GM19468 (cell line): ENCODE results near the gene CHI3L1.

Experiments used
- ATAC-seq: cut with Tn5 transposase; IDR thresholded peaks from one replicate; pipeline ENCODE4 v1.9.1; 2021; ENCODE audit warnings: mild to moderate bottlenecking, moderate library complexity, moderate number of reproducible peaks; ENCODE audit not compliant: unreplicated experiment; ENCODE audit errors: extremely low read depth

Gene CHI3L1

DNA sequence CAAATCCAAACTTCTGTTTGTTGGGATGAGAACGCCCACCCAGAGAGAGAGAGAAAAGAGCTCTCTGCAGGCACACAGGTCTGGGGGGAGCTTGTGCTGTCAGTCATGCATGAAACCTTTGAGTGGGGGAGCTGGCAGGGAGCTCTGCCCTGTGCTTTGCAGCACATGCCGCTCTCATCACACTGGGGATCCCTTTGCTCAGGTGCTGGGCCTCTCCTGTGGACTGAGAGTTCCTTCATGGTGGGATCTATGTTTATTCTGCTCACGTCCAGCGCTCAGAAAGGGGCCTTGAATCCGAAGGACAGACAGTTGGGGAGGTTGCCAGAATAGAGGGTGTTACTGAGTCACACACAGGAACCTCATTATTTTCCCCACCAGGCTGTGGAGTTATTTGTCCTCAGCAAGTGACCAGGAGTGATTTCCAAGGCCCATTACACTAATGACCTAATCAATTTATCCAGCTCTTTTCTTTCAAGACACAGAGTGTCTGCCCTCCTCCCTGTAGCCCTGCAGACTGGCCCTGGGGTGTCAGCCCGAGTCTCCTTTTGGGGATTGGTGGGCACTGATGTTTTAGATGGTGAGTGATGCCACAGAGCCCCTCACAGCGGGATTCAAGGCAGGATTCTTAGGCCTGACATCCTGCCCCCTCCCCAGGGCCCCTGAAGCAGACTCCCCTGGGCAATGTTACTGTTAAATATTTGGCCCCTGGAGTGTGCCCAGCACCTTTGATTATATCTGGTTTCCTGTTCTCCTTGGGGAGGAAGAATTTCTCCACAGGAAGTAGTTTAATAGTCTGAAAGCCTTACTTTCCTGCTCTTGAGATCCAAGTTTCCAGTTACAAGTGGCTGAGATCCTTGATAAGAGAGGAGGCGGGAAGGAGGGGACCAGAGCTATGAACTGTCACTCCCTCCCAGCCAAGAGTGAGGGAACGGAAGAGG is 33.2 kb downstream of the CHI3L1 start:
- ATAC-seq = no peak

DNA sequence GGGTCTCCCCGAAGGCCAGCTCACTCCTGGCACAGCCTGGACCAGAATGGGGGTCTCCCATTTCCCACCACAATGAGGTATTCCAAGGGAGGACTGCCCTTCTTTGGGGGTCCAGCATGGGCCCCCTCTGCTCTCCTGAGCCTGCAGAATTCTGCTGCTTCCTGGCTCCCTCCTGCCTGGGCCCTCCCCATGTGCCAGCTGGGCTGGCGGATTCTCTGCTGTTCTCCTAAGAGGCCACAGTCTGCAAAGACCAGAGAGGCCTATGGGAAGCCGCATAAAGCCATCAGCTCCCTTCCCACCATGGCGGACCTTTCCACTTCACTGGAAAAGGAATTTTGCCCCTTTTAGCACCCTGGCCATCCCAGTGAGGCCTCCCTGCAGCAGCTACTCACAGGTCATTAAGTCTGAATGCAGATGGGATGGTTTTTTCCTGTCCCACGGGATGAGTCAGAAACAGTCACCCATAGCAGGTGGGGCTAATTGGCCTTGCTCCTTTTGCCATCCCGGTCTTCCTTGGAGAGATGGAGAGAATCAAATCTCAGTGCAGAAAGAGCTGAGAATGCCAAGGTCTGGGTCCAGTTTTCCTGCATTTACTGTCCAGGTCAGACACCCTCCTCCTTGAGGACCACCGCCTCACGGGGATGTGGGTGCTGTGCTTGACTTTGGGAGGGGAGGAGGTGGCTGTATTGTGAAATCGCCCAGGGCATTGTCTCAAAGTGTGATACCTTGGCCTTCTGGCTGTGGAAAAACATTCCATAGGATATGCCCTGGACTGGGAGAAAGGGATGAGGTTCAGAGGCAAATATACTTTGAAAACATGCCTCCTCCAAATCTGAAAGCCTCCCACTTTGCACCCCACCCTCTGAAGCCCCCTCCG is 34.1 kb downstream of the CHI3L1 start:
- ATAC-seq = no peak

DNA sequence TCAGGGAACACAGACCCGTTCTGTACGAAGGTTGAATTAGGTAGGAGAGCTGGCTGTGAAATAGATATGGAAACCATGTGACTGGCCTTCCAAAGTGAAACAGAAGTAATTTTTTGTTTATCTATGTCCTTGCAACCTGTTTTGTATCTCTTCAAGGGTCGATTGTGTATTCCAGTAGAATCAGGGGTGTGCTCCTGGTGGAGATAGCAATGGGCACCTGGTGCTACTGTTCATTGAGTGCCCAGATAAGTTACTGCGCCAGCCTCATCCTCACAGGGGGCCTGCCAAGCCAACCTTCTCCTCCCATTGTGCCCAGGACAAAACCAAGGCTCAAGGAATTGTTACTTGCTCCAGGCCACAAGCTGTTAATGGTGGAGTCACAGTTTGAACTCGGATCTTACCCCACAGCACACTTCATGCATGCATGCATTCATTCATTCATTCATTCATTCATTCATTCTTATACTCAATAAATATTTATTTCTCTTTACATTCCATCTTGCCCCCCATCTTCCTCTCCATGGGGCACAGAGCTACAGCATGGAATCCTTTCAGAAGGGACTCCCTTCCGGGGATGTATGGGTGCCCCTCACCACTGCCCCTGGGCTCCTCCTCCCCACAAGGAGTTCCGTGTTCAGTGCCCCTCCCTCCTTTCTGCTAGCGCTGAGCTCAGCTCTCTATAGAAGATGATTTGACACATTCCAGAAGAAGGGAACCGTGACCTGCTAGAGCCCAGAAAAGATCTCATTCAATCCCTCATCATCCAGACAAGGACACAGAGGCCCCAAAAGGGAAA is 34.9 kb downstream of the CHI3L1 start:
- ATAC-seq = no peak

DNA sequence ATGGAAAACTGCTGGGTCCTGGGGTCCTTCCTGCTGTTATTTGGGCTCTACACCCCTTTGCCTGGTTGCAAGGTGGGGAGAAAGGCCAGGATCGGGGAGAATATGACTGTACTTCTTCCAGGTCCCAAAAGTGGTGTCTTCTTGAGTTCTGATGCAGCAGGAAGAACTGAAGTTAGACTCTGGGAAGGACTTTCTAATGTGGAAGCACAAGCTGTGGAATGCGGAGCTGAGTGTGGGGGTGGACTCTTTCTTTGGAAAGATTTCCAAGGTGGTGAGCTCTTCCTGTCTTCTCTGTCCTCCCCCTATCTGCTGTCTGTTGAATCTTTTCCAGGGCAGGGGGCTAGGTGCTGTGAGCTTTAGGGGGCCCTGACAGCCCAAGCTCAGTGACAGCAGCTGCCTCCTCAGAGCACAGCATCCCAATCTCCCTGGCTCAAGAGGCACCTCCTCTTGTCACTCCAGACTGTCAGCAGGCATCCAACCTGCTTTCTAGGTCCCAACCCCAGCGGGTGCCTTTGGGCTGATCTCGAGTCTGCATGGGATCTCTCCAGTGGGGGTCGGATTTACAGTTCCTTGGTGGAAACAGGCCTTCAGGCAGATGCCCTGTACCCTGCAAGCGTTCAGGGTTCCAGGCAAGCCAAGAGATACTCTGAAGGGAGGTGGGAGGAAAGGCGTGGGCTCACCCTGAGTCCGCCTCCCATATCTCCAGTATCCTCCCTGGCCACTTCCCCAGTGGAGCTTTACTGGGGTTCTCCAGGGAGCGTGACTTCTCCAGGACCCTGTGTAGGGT is 35.8 kb downstream of the CHI3L1 start:
- ATAC-seq = no peak

DNA sequence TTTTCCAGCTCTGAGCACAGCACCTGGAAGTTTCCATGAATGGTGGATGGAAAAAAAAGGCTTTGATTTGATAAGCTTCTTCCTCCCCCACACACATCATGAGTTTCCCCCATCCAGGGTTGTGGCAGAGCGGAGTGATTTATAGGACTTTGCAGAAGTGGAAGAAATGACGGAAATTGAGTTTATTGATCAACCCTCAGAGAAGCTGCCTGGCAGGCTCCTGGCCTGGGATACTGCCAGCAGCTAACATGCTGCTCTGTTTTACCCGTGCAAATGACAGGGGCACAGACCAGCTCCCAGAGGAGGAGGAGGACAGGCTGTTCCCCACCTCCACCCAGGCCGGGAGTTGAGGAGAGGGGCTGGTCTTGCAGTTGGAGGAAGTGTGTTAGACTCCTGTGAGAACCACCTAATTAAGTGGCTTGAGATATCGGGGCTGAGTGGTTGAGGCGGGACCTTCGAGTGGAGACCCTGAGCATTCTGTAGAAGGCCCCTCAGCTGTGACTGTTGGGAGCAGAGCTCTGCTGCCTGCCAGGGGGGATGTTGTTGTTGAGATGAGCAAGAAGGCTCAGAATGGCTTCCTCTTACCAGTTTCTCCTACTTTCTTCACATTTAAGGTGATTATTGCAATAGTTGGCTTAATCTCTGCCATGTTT is 37.2 kb downstream of the CHI3L1 start:
- no peak for ATAC-seq

DNA sequence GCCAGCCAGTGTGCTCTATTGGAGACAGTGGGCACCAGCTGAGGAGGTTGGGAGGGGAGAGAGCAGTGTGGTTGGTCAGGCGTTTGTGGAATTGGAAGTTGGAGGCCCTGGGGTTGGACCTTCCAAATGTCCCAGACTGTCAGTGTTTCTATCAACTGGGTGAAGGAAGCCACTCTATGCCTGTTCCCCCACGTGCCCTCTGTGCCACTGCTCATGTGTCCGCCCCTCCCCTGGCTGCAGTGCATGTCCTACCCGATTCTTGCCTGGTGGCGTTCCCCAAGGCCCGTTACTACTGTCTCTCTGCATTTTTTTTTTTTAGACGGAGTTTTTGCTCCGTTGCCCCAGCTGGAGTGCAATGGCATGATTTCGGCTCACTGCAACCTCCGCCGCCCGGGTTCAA is 37.9 kb downstream of the CHI3L1 start:
- ATAC-seq = no peak

DNA sequence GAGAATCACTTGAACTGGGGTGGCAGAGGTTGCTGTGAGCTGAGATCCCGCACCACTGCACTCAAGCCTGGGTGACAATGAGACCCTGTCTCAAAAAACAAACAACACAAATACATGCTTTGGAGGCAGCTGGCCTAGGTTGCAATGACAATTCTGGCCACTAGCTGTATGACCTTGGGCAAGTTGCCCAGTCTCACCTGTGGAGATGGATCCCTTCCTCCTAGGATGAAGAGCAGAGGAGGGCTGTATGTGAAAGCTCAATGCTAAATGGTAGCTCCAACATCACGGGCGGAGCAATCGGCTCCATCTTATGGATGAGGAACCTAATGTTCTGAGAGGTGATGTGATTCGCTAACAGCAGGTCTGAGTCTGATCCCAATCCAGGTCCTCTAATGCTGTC is 38.4 kb downstream of the CHI3L1 start:
- no peak for ATAC-seq

DNA sequence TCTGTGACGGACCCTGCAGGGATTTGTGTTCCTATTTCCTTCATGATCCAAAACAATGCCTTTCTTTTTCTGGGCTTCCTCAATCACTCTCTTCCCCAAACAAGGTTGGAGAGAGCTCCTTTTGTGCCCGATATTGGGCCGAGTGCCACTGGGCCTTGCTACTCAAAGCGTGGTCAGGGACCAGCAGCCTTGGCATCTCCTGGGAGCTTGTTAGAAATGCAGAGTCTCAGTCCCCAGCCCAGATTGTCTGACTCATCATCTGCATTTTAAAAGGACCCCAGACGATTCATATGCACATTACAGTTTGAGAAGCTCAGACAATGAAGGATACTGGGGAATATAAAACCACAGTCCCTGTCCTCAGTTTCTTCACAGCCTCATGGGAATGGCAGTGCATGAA is 39.1 kb downstream of the CHI3L1 start:
- no peak for ATAC-seq

DNA sequence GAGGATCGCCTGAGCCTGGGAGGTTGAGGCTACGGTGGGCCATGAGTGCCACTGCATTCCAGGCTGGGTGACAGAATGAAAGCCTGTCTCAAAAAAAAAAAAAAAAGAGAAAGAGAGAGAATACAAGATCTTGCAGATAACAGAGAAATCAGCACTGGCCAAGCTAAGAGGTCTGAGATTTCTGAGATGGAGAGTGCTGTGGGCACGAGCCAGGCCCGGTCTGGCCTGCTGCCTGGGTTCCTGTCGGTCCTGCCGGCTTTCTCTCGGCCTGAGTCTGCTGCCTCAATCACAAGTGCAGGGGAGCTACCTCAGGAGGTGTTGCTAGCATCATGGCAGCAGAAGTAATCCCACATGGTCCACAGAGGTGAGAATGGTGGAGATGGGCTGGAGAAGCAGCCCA is 40.0 kb downstream of the CHI3L1 start:
- ATAC-seq = no peak

DNA sequence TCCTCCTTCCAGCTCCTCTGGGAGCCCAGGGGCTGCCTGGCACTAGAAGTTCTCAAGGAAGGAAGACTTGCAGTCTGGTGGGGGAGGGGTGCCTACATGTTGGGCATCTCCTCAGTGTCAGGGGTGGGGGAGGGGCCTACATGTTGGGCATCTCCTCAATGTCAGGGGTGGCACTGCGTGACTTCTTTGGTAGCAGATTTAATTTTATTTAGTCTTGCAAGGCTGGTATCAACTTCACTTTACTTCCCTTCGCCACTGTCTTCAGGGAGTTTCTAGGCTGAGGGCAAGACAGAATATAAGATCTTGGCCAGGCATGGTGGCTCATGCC is 40.5 kb downstream of the CHI3L1 start:
- no peak for ATAC-seq

DNA sequence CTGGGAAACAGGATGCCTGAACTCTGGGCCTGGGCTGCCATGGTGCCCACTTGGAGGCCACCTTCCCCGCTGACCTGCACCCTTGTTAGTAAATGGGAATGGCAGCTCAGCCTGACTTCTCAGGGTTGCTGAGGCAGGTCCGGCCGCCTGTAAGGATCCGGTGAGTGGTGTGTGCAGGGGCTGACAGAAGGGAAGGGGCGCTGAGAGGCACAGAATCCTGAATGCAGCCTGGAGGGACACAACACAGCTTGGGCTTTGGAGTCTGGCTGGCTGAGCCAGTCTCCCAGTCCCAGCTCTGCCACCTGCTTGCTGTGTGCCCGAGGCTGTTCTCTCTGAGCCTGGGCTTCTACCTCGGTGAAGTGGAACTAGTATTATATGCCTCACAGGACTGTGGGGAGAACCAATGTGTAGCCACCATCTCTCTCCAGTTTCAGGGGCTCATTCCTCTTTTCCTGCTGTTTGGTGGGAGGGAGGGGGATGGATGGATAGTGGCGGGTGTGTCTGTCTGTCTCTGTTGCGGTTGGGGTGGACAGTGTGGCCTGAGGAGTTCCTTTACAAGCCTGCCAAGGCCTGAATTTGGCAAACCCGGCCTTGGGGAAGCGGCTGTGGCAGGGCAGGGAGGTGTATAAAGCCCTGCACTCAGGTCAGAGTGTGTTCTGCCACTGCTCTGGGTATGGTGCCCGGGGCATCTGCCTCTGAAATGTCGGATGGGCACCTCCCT is 41.0 kb downstream of the CHI3L1 start:
- ATAC-seq = no peak

DNA sequence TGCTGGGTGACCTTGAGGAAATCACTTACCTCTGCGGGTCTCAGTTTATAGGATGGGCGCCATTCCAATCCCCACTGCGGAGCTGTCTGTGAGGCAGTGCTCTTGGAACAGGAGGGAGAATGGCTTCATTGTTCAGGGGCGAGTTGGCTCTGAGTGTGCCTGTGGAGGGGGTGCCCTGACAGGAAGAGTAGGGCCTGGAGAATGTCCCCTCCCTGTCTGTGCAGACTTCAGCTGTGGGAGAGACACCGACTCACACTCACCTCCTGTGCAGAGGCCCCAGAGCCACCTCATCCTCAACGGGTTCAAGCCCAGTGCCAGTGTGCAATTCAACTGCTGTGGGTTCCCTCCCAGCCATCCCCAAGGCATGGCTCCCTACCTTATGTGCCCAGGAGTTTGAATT is 41.8 kb downstream of the CHI3L1 start:
- ATAC-seq = no peak

DNA sequence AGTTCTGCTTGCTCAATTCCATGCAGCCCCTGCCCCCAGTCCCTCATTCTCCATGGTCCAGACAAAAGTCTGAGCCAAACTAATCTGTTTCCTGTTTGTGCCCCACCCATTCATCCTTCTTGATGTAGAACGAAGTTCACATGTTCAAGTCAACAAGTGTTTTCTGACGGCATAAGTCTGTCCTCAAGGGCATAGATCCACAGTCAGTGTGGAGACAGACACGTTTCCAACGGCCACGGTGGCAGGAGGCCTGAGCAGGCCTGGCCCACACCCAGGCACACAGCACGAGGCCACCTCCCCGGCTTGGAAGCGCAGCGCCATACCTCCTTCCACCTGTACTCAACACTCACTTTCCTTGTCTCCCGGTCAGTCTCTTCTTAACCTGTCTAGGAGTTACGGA is 42.9 kb downstream of the CHI3L1 start:
- ATAC-seq = no peak

DNA sequence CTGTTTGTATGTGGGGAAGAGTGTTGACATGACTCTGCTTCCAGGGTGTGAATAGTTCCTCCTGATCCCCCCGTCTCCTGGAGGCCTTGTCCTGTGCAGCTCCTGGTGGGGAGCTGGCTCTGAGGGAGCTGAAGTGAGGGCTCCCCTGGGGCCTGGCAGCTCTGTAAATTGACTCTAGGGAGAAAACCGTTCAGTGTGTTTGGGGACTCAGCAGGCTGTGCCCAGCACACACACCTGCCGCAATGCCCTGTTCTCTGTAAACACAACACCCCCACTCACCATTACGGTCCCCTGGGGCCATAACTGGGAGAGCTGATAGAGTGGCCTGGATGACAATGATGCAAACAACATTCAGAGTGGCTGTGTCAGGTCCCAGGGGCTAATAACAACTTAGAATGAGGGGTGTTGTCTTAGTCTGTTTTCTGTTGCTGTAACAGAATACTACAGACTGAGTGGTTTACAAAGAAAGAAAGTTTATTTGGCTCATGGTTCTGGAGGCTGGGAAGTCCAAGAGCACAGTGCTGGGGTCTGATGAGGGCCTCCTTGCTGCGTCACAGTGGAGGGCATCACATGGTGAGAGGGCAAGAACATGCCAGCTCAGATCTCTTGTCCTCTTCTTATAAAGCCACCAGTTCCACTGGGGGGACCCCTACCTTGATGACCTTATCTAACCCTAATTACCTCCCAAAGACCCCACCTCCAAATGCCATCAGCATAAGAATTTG is 43.7 kb downstream of the CHI3L1 start:
- ATAC-seq = no peak

DNA sequence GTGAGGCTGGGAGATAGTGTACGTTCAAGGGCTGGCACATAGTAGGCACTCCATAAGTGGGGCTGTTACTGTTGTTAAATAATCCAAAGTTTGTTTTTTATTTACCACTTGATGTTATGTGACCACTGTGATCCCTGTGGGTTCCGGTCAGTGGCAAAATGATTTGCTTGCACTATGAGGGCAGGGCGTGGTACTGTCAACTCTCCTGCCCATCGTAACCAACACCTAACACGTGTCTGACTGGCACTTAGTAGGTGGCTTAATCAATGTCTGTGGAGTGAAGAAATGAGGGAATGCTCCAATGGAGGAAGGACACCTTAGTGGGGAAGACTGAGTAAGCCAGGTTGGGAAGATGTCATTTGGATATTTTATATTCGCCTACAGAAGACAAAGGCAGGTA is 44.4 kb downstream of the CHI3L1 start:
- ATAC-seq = no peak

DNA sequence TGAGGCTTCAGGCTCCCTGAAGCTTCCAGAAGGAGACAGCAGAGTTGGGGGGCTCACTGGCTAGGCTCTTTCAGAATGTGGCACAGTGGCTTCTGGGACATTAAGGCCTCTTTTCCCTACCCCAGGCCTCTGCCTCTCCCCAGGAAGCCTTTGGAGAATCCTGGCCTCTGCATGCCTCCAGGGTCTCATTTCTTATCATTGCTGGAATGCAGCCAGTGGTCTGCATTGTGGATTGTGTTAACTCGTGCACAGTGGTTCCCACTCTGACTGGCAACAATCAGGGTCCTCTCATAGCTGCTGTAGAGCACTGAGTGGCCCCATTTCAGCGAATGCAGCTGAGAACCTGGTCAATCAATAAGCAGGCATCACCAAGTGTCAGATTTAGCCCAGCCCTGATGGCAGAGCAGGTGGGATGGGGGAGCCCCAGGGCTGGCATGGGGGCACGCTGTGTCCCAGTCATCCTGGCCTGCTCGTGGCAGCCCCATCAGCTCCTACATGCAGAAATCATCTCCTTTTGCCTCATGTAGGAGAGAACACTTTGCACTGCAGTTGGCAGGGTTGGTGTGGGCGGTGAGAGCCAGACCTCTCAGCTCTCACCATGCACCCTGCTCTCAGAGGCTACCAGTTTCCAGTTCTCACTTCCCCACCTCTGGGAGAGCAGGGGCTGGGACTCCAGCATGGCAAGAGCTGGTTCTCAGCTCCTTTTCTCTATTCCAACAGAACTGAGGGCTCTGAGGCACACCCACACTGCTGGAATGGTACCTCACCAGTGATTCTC is 45.6 kb downstream of the CHI3L1 start:
- no peak for ATAC-seq

DNA sequence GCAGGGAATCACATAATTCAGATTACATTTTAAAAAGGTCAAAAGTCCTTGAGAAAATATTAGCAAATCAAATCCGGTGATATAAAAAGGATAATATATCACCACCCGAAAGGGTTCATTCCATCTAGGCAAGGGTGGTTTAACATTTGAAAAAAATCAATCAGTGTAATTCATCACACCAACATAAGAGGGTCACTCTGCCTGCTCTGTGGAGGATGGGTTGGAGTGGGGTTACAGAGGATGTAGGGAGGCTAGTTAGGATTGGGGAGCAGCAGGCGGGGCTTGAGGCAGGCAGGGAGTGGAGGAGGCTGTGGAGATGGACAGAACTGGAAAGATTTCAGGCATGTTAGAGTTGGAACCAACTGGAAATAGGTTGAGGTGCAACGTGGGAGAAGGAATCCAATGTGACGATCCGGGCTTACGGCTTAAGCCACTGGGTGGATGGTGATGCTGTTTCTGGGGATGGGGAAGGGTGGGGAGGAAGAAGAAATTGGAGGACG is 46.5 kb downstream of the CHI3L1 start:
- no peak for ATAC-seq
